ENCODE data around the gene LMO7.

The LMO7 gene

DNA sequence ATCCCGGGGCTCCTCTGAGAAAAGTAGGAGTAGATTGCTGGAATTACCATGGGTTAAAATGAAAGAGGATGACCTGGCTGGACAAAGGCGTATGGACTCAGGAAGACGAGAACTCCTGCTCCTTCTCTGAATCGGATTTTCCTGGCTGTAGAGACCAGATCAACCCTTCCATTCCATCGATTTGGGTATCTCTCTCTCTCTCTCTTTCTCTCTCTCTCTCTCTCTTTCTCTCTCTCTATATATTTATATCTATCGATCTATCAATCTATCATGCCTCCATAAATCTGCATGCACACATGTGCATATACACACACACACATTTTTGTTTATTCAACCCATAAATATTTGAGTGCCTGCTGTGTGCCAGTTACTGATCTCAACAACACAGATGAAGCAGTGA, 234.9 kb downstream of the LMO7 start:
- Histone ChIP-seq H3K27ac (replicated peaks) (no peak overlapping the region), H3K4me3 (replicated peaks; ENCODE audit: insufficient read depth, low read length) (no peak overlapping the region), H3K27me3 (ENCODE audit: insufficient read depth, poor library complexity, severe bottlenecking) (peaks cover 5% of the 10 kb centered on the region)
- DNase-seq (ENCODE audit: low read depth in 1 of 2, low spot score in 1 of 2) = no peak
- no peak for TF ChIP-seq SPI1 (IDR thresholded peaks at IDR 0.05; ENCODE audit: borderline replicate concordance, low read depth)
- no peak for TF ChIP-seq GABPA (IDR thresholded peaks at IDR 0.05; ENCODE audit: low read depth)
- TF ChIP-seq POLR2AphosphoS5 (IDR thresholded peaks at IDR 0.05; ENCODE audit: low read depth) = no peak
- TF ChIP-seq, protein P1, sequence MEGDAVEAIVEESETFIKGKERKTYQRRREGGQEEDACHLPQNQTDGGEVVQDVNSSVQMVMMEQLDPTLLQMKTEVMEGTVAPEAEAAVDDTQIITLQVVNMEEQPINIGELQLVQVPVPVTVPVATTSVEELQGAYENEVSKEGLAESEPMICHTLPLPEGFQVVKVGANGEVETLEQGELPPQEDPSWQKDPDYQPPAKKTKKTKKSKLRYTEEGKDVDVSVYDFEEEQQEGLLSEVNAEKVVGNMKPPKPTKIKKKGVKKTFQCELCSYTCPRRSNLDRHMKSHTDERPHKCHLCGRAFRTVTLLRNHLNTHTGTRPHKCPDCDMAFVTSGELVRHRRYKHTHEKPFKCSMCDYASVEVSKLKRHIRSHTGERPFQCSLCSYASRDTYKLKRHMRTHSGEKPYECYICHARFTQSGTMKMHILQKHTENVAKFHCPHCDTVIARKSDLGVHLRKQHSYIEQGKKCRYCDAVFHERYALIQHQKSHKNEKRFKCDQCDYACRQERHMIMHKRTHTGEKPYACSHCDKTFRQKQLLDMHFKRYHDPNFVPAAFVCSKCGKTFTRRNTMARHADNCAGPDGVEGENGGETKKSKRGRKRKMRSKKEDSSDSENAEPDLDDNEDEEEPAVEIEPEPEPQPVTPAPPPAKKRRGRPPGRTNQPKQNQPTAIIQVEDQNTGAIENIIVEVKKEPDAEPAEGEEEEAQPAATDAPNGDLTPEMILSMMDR (IDR thresholded peaks at IDR 0.05; ENCODE audit: insufficient read depth, low read length) = no peak
- TF ChIP-seq, protein P2, sequence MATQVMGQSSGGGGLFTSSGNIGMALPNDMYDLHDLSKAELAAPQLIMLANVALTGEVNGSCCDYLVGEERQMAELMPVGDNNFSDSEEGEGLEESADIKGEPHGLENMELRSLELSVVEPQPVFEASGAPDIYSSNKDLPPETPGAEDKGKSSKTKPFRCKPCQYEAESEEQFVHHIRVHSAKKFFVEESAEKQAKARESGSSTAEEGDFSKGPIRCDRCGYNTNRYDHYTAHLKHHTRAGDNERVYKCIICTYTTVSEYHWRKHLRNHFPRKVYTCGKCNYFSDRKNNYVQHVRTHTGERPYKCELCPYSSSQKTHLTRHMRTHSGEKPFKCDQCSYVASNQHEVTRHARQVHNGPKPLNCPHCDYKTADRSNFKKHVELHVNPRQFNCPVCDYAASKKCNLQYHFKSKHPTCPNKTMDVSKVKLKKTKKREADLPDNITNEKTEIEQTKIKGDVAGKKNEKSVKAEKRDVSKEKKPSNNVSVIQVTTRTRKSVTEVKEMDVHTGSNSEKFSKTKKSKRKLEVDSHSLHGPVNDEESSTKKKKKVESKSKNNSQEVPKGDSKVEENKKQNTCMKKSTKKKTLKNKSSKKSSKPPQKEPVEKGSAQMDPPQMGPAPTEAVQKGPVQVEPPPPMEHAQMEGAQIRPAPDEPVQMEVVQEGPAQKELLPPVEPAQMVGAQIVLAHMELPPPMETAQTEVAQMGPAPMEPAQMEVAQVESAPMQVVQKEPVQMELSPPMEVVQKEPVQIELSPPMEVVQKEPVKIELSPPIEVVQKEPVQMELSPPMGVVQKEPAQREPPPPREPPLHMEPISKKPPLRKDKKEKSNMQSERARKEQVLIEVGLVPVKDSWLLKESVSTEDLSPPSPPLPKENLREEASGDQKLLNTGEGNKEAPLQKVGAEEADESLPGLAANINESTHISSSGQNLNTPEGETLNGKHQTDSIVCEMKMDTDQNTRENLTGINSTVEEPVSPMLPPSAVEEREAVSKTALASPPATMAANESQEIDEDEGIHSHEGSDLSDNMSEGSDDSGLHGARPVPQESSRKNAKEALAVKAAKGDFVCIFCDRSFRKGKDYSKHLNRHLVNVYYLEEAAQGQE (IDR thresholded peaks at IDR 0.05; ENCODE audit: insufficient replicate concordance, low read depth) = no peak

DNA sequence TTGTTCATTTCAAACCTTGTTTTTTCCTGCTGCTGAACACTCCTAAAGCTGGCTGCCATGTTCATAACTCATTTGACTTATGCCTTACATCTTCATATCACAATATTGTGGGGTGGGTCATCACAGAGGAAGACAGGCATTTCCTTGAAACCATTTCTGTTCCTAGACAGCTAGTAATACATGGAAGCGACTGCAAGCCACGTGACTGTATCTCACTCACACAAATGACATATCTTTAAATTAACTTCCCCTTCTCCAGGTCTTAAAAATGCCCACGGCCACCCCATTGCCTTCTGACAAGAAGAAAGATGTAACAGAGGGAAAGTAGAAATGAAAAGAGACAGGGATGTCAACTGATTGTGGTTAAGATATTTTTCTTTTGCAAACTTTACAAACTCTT, 236.8 kb downstream of the LMO7 start:
- TF ChIP-seq SPI1 (IDR thresholded peaks at IDR 0.05; ENCODE audit: borderline replicate concordance, low read depth) (no peak), POLR2AphosphoS5 (IDR thresholded peaks at IDR 0.05; ENCODE audit: low read depth) (no peak), GABPA (IDR thresholded peaks at IDR 0.05; ENCODE audit: low read depth) (no peak)
- TF ChIP-seq, protein P2 (IDR thresholded peaks at IDR 0.05; ENCODE audit: insufficient replicate concordance, low read depth) = no peak
- TF ChIP-seq, protein P1 (IDR thresholded peaks at IDR 0.05; ENCODE audit: insufficient read depth, low read length) = no peak
- peaks cover 2% of the 10 kb centered on the region for H3K27me3 ChIP-seq (ENCODE audit: insufficient read depth, poor library complexity, severe bottlenecking)
- H3K4me3 ChIP-seq (replicated peaks; ENCODE audit: insufficient read depth, low read length) = no peak overlapping the region
- DNase-seq (ENCODE audit: low read depth in 1 of 2, low spot score in 1 of 2) = peak in 1 of 2 experiments; percentile 21
- H3K27ac ChIP-seq (replicated peaks) = no peak overlapping the region

DNA sequence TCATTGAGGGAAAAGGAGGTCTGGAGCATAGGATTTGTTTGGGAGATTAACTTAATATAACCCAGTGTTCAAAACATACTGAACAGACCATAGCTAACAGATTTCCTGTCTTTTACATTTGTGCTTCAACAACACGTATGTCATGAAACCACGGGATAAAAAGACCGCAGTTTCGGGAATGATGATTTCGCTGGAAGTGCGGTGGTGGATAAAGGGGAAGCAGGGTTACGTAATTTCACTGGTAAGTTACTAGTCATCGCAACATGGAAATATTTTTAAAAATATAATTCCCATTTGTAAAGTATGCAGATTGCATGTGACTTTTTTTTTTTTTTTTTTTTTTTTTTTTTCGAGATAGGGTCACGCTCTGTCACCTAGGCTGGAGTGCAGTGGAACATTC, 237.4 kb downstream of the LMO7 start:
- peaks cover 2% of the 10 kb centered on the region for H3K27me3 ChIP-seq (ENCODE audit: insufficient read depth, poor library complexity, severe bottlenecking)
- H3K27ac ChIP-seq (replicated peaks) = no peak overlapping the region
- H3K4me3 ChIP-seq (replicated peaks; ENCODE audit: insufficient read depth, low read length) = no peak overlapping the region
- DNase-seq (ENCODE audit: low read depth in 1 of 2, low spot score in 1 of 2) = no peak
- TF ChIP-seq, protein P1 (IDR thresholded peaks at IDR 0.05; ENCODE audit: insufficient read depth, low read length) = no peak
- TF ChIP-seq GABPA (IDR thresholded peaks at IDR 0.05; ENCODE audit: low read depth) (no peak), SPI1 (IDR thresholded peaks at IDR 0.05; ENCODE audit: borderline replicate concordance, low read depth) (no peak), POLR2AphosphoS5 (IDR thresholded peaks at IDR 0.05; ENCODE audit: low read depth) (no peak)
- TF ChIP-seq, protein P2 (IDR thresholded peaks at IDR 0.05; ENCODE audit: insufficient replicate concordance, low read depth) = no peak
